Lower lobe of right lung (tissue), 2 donors: Measurements from ENCODE around the gene NEK1. TPM values are rescaled to one million over a fixed set of nuclear protein-coding genes. Genes with fewer than 3 reads are reported as not detected.
"Not testable (repeated sequence)": the region's sequence is repeated elsewhere in the genome, so short reads cannot be mapped to it uniquely, and the experiment has no call there.

ENCODE experiments used
- ATAC-seq, 2 donors: fragments of 200-7000 bp; cut with Tn5 transposase; one replicate each; pipeline ENCODE4 v1.9.1; 2020 to 2022; ENCODE audit warnings: mild to moderate bottlenecking in 2 of 2, moderate library complexity in 2 of 2
- DNase-seq: peaks from one replicate; pipeline ENCODE4 v3.0.0-alpha.2; 2020
- H3K27ac ChIP-seq: fragments of 200-600 bp; one replicate; pipeline ENCODE4 v1.8.0; 2022
- H3K27me3 ChIP-seq: fragments of 200-600 bp; one replicate; pipeline ENCODE4 v1.8.0; 2022; ENCODE audit warnings: low read depth
- H3K36me3 ChIP-seq: fragments of 200-600 bp; one replicate; pipeline ENCODE4 v1.8.0; 2022; ENCODE audit warnings: mild to moderate bottlenecking
- H3K4me1 ChIP-seq: fragments of 200-600 bp; one replicate; pipeline ENCODE4 v1.8.0; 2022
- H3K4me3 ChIP-seq: fragments of 200-600 bp; one replicate; pipeline ENCODE4 v1.8.0; 2022; ENCODE audit warnings: mild to moderate bottlenecking
- H3K9me3 ChIP-seq: fragments of 200-600 bp; one replicate; pipeline ENCODE4 v1.8.0; 2022
- intact Hi-C: fragments of 100-400 bp; cut with DNase I; formaldehyde crosslinking; loops from one replicate; pipeline ENCODE4 v1.11.0; 2022
- total RNA-seq: library from RNA; stranded (reverse); fragmentation: NEBNext Ultra II Directional; extraction: Animal tissue kit (Norgen Biotek cat#: 25700); gene quantifications from one replicate; pipeline ENCODE4 v1.2.1, GENCODE V29; 2021
- TF ChIP-seq, protein P1 (sequence below): fragments of 200-600 bp; IDR thresholded peaks from one replicate; pipeline ENCODE4 v1.8.0; 2022; ENCODE audit warnings: antibody characterized with exemption, mild to moderate bottlenecking
- donor health status: DM: no; HTN: yes; CAD: no; lungs with severe emphysema.

Gene NEK1
- total RNA-seq, 1 donor from 2014 or later: 12.1 TPM

DNA sequence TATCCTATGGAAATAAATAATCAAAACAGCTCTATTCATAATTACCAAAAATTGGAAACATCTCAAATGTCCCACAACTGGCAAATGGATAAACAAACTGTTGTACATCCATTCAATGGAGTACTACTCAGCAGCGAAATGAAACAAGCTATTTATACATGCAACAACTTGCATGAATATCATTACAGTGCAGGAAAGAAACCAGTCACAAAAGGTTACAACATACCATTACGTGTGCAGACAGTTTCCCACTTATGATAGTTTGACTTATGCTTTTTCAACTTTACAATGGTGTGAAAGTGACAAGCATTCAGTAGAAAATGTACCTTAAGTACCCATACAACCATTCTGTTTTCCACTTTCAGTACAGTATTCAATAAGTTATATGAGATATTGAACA lies 82.3 kb downstream of the NEK1 start:
- TF ChIP-seq, protein P1, sequence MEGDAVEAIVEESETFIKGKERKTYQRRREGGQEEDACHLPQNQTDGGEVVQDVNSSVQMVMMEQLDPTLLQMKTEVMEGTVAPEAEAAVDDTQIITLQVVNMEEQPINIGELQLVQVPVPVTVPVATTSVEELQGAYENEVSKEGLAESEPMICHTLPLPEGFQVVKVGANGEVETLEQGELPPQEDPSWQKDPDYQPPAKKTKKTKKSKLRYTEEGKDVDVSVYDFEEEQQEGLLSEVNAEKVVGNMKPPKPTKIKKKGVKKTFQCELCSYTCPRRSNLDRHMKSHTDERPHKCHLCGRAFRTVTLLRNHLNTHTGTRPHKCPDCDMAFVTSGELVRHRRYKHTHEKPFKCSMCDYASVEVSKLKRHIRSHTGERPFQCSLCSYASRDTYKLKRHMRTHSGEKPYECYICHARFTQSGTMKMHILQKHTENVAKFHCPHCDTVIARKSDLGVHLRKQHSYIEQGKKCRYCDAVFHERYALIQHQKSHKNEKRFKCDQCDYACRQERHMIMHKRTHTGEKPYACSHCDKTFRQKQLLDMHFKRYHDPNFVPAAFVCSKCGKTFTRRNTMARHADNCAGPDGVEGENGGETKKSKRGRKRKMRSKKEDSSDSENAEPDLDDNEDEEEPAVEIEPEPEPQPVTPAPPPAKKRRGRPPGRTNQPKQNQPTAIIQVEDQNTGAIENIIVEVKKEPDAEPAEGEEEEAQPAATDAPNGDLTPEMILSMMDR: no peak
- Histone ChIP-seq H3K9me3 (no peaks in the 10 kb centered on the region), H3K27ac (no peak overlapping the region), H3K4me1 (no peaks in the 10 kb centered on the region), H3K4me3 (no peak overlapping the region), H3K27me3 (no peaks in the 10 kb centered on the region), H3K36me3 (peaks cover 22% of the 10 kb centered on the region)
- ATAC-seq (no peak), DNase-seq (no peak)
- intact Hi-C loops: no loop called here

DNA sequence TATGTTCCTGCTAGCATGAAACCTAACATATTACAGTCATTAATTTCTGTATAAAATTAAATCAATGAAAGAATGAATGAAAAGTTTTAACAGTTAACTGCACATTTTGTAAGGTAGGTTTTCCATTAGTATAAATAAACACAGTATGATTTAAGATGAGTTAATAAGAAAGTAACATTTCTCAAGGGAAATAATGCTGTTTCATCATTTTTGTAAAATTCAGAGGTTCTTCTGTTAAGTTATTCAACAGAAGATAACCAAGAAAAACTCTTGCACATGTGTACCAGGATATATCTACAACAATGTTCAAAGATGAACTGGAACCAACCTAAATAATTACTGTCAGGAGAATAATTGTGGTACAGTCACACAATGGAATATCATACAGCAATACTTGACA lies 88.6 kb downstream of the NEK1 start:
- Histone ChIP-seq H3K4me3 (no peak overlapping the region), H3K27me3 (no peaks in the 10 kb centered on the region), H3K27ac (no peak overlapping the region), H3K36me3 (peaks cover 10% of the 10 kb centered on the region), H3K9me3 (no peaks in the 10 kb centered on the region), H3K4me1 (no peaks in the 10 kb centered on the region)
- DNase-seq (no peak), ATAC-seq (no peak)
- intact Hi-C loops: no loop called here
- TF ChIP-seq, protein P1: no peak

DNA sequence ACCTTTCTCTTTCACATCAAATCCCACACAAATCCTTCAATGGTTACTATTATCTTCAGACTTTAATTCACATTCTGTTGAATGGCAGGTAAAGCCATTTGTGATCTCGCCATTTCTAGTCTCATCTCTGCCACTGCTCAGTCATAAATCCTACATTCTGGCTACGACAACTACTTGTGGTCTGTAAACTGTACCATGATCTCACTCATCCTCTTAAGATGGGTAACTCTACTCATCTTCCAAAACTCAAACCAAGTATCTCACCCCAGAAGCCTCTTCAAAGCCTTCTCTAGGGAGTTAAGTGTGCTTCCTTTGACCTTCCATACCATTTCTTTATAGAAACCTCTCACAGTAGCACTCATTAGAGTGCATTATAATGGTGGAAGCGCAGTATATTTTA lies 101.8 kb downstream of the NEK1 start:
- no peaks in the 10 kb centered on the region for H3K4me1 ChIP-seq
- no peak overlapping the region for H3K27ac ChIP-seq
- H3K9me3 ChIP-seq: no peaks in the 10 kb centered on the region
- no peak overlapping the region for H3K4me3 ChIP-seq
- ATAC-seq (no peak), DNase-seq (no peak)
- TF ChIP-seq, protein P1: no peak
- intact Hi-C loops: no loop called here
- H3K36me3 ChIP-seq: peaks cover 17% of the 10 kb centered on the region
- no peaks in the 10 kb centered on the region for H3K27me3 ChIP-seq

DNA sequence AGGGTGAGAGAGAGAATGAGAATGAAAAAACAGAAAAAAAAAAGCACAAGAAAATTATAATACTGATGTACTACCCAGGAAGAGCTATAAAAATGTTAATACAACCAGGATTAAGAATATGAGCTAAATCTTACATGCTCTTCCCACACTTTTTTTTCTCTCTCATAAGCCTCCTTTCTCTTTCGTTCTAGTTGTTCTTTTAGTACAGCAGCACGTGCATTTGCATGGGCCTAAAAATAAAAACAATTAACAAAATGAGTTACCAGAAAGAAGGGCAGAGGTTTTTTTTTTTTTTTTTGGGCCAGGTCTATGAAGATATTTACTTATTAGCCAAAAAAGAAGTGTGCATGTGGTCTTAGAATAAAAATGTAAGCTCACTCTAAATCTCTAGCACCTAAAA lies 105.5 kb downstream of the NEK1 start:
- no peak overlapping the region for H3K4me3 ChIP-seq
- intact Hi-C loops: no loop called here
- no peaks in the 10 kb centered on the region for H3K27me3 ChIP-seq
- TF ChIP-seq, protein P1: no peak
- no peaks in the 10 kb centered on the region for H3K4me1 ChIP-seq
- H3K27ac ChIP-seq: no peak overlapping the region
- H3K9me3 ChIP-seq: peaks cover 10% of the 10 kb centered on the region
- no peak for DNase-seq
- no peak for ATAC-seq
- H3K36me3 ChIP-seq: peaks cover 22% of the 10 kb centered on the region

DNA sequence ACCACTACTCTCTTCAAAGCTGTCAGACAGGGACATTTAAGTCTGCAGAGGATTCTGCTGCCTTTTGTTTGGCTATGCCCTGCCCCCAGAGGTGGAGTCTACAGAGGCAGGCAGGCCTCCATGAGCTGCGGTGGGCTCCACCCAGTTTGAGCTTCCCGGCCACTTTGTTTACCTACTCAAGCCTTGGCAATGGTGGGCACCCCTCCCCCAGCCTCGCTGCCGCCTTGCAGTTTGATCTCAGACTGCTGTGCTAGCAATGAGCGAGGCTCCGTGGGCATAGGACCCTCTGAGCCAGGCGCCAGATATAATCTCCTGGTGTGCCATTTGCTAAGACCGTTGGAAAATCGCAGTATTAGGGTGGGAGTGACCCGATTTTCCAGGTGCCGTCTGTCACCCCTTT lies 112.5 kb downstream of the NEK1 start:
- ATAC-seq, DNase-seq, H3K4me1 ChIP-seq, intact Hi-C loops, H3K27me3 ChIP-seq, H3K27ac ChIP-seq, H3K36me3 ChIP-seq, H3K4me3 ChIP-seq: not testable (repeated sequence)
- peaks cover 12% of the 10 kb centered on the region for H3K9me3 ChIP-seq

DNA sequence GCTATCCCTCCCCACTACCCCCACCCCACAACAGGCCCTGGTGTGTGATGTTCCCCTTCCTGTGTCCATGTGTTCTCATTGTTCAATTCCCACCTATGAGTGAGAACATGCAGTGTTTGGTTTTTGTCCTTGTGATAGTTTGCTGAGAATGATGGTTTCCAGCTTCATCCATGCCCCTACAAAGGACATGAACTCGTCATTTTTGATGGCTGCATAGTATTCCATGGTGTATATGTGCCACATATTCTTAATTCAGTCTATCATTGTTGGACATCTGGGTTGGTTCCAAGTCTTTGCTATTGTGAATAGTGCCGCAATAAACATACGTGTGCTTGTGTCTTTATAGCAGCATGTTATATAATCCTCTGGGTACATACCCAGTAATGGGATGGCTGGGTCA lies 118.1 kb downstream of the NEK1 start:
- intact Hi-C loops: loop anchor here (5.0 kb wide), 1 partner anchor 572 kb away; no protein-coding TSS in a partner anchor

DNA sequence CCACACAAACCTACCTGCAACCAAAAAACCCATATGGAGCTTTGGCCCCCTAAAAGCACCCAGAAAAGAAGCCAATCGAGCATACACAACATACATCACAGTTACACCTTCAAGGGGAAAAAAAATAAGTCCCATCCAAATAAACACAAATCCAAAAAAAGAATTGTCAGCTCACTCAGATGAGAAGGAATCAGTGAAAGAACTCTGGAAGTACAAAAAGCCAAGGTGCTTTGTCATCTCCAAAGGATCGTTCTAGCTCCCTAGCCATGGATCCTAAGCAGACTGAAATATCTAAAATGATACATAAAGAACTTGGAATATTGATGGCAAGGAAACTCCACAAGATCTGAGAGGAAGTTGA lies 119.2 kb downstream of the NEK1 start:
- no peak overlapping the region for H3K4me3 ChIP-seq
- ATAC-seq (no peak), DNase-seq (no peak)
- peaks cover 6% of the 10 kb centered on the region for H3K9me3 ChIP-seq
- TF ChIP-seq, protein P1: no peak
- no peaks in the 10 kb centered on the region for H3K27me3 ChIP-seq
- H3K36me3 ChIP-seq: no peaks in the 10 kb centered on the region
- intact Hi-C loops: loop anchor here (5.0 kb wide), 1 partner anchor 571 kb away; no protein-coding TSS in a partner anchor
- no peaks in the 10 kb centered on the region for H3K4me1 ChIP-seq
- no peak overlapping the region for H3K27ac ChIP-seq

More for the DNA sequence above, 118.1 kb downstream of the NEK1 start:
- not testable (repeated sequence) for H3K36me3 ChIP-seq, DNase-seq, H3K27me3 ChIP-seq, H3K9me3 ChIP-seq, H3K27ac ChIP-seq, H3K4me3 ChIP-seq, H3K4me1 ChIP-seq, ATAC-seq
